D721Med (cell line): ENCODE measurements around the gene CSK.

Experiments used
- DNase-seq: peaks from one replicate; pipeline ENCODE4 v3.0.0; 2011; ENCODE audit warnings: low spot score; ENCODE audit not compliant: insufficient read length
- FAIRE-seq: peaks from 2 replicates; lab custom pipeline; 2011; peaks lifted over from hg19 to GRCh38; lab: Jason Lieb, UNC
- CTCF ChIP-seq: IDR thresholded peaks from 2 replicates; pipeline ENCODE4 v1.5.1; 2012; ENCODE audit warnings: mild to moderate bottlenecking, control low read depth; ENCODE audit not compliant: insufficient read depth; ENCODE audit errors: missing control alignments

CSK gene

GRCh38 chr15:74762791-74763150 is 19.1 kb upstream of the CSK start:
- TF ChIP-seq CTCF = no peak
- DNase-seq (no peak), FAIRE-seq (no peak)

- FAIRE-seq (no peak), DNase-seq (no peak)
- no peak for TF ChIP-seq CTCF
Observed at GRCh38 chr15:74763416-74763815, 18.5 kb upstream of the CSK start.

- no peak for DNase-seq
- FAIRE-seq = no peak
- TF ChIP-seq CTCF = no peak
Observed at GRCh38 chr15:74767167-74768098, 14.4 kb upstream of the CSK start.

- no peak for FAIRE-seq
- no peak for TF ChIP-seq CTCF
- DNase-seq = no peak
Observed at GRCh38 chr15:74768099-74768770, 13.6 kb upstream of the CSK start.

GRCh38 chr15:74768771-74769342 is 13.0 kb upstream of the CSK start:
- DNase-seq (peak; percentile 80), FAIRE-seq (no peak)
- peak; percentile 81 for TF ChIP-seq CTCF

- DNase-seq (no peak), FAIRE-seq (no peak)
- TF ChIP-seq CTCF = no peak
Observed at GRCh38 chr15:74769463-74770025, 12.3 kb upstream of the CSK start.
